Activated CD8-positive, alpha-beta memory T cell treated with anti-CD3 and anti-CD28 coated beads for 36 hours (primary cell): ENCODE data around the gene CAMKV. TPM values are rescaled to one million over a fixed set of nuclear protein-coding genes. Genes with fewer than 3 reads are reported as not detected.
"Not testable (repeated sequence)": the region's sequence is repeated elsewhere in the genome, so short reads cannot be mapped to it uniquely, and the experiment has no call there.

Source experiments
- CTCF ChIA-PET: fragments of 350-600 bp; sonication (Branson Sonifier 250); formaldehyde crosslinking; loops from one replicate; lab custom pipeline; 2021; ENCODE audit warnings: antibody characterized with exemption; lab: Charles Lee
- POLR2A ChIA-PET: fragments of 350-600 bp; sonication (Branson Sonifier 250); formaldehyde crosslinking; loops from one replicate; lab custom pipeline; 2021; ENCODE audit warnings: antibody characterized with exemption; lab: Charles Lee
- total RNA-seq, 2 experiments: library from RNA; stranded (reverse); gene quantifications; one replicate each; pipeline ENCODE4 v1.2.3, GENCODE V29; 2021

CAMKV gene
- total RNA-seq, 2 experiments from 2014 or later, result 0.96 to 1.8 TPM

- CTCF ChIA-PET, result interaction anchor here (0.7 to 2.0 kb wide), 2 partner anchors 28 to 33 kb away, joined by 3 to 7 read pairs; no protein-coding TSS in a partner anchor
- POLR2A ChIA-PET, result no interaction called here
Observed at GRCh38 chr3:49867400-49867799, 2.3 kb downstream of the CAMKV start.

GRCh38 chr3:49865198-49865784, 4.4 kb downstream of the CAMKV start:
- POLR2A ChIA-PET, result no interaction called here
- CTCF ChIA-PET, result interaction anchor here (1.0 kb wide), 1 partner anchor 9 kb away, joined by 3 read pairs; the partner anchor contains the start of gene TRAIP

- ChIA-PET POLR2A (no interaction called here), CTCF (interaction anchor here (0.7 kb wide), 1 partner anchor 28 kb away, joined by 4 read pairs; no protein-coding TSS in a partner anchor)
Observed at GRCh38 chr3:49864505-49864904, 5.2 kb downstream of the CAMKV start.

GRCh38 chr3:49859576-49860305, 10.0 kb downstream of the CAMKV start:
- ChIA-PET CTCF (no interaction called here), POLR2A (no interaction called here)

GRCh38 chr3:49856181-49857005, 13.3 kb downstream of the CAMKV start, which contains the start of gene TRAIP:
TSS of gene TRAIP (minus strand) at chr3:49856564. CDS start at chr3:49856453, 111 bp downstream.
- POLR2A ChIA-PET, result interaction anchor here (0.6 kb wide), 1 partner anchor 53 kb away, joined by 3 read pairs; the partner anchor contains the start of gene INKA1

GRCh38 chr3:49855662-49856061, 14.0 kb downstream of the CAMKV start:
- POLR2A ChIA-PET, result no interaction called here
- CTCF ChIA-PET, result interaction anchor here (1.0 to 1.8 kb wide), 3 partner anchors 17 to 74 kb away, joined by 3 to 5 read pairs (median 5); partner anchors contain the start of gene MON1A

More at GRCh38 chr3:49856181-49857005, 13.3 kb downstream of the CAMKV start, which contains the start of gene TRAIP:
- CTCF ChIA-PET, result interaction anchor here (0.8 to 1.8 kb wide), 5 partner anchors 9 to 73 kb away, joined by 3 to 5 read pairs (median 3); partner anchors contain the start of gene MON1A

- POLR2A ChIA-PET, result no interaction called here
- CTCF ChIA-PET, result interaction anchor here (2.0 kb wide), 1 partner anchor 43 kb away, joined by 9 read pairs; the partner anchor contains the start of gene INKA1
Observed at GRCh38 chr3:49845694-49846093, 24.0 kb downstream of the CAMKV start.

- ChIA-PET POLR2A (no interaction called here), CTCF (interaction anchor here (1.0 to 2.0 kb wide), 2 partner anchors 42 to 44 kb away, joined by 4 to 9 read pairs; partner anchors contain the start of gene INKA1)
Observed at GRCh38 chr3:49844464-49845183, 25.1 kb downstream of the CAMKV start.

GRCh38 chr3:49842843-49843517, 26.7 kb downstream of the CAMKV start:
- ChIA-PET POLR2A (no interaction called here), CTCF (interaction anchor here (1.0 kb wide), 1 partner anchor 18 kb away, joined by 3 read pairs; no protein-coding TSS in a partner anchor)

GRCh38 chr3:49841806-49842205, 27.9 kb downstream of the CAMKV start:
- CTCF ChIA-PET, result interaction anchor here (1.0 to 5.4 kb wide), 4 partner anchors 17 to 62 kb away, joined by 3 to 60 read pairs (median 4); partner anchors contain the start of genes INKA1, IP6K1 and MST1R
- POLR2A ChIA-PET, result no interaction called here

- POLR2A ChIA-PET, result no interaction called here
- CTCF ChIA-PET, result interaction anchor here (1.0 to 5.4 kb wide), 4 partner anchors 39 to 302 kb away, joined by 3 to 60 read pairs (median 4); partner anchors contain the start of genes INKA1, IP6K1 and MST1R
Observed at GRCh38 chr3:49841126-49841696, 28.5 kb downstream of the CAMKV start.

- ChIA-PET POLR2A (no interaction called here), CTCF (interaction anchor here (1.0 to 5.4 kb wide), 4 partner anchors 11 to 301 kb away, joined by 3 to 60 read pairs (median 5); partner anchors contain the start of gene INKA1)
Observed at GRCh38 chr3:49840388-49840787, 29.3 kb downstream of the CAMKV start.

- CTCF ChIA-PET, result interaction anchor here (0.7 to 5.4 kb wide), 28 partner anchors 9 to 1235 kb away, joined by 3 to 60 read pairs (median 4); partner anchors contain the start of genes AMIGO3, CDHR4, INKA1 and IP6K1
- POLR2A ChIA-PET, result interaction anchor here (0.6 to 2.1 kb wide), 3 partner anchors 34 to 58 kb away, joined by 3 to 8 read pairs (median 6); partner anchors contain the start of gene INKA1
Observed at GRCh38 chr3:49839193-49839809, 30.4 kb downstream of the CAMKV start.

- ChIA-PET CTCF (no interaction called here), POLR2A (interaction anchor here (0.6 to 0.9 kb wide), 2 partner anchors 24 to 1291 kb away, joined by 3 to 4 read pairs; no protein-coding TSS in a partner anchor)
Observed at GRCh38 chr3:49831341-49831740, 38.4 kb downstream of the CAMKV start.

GRCh38 chr3:49826016-49826415, 43.7 kb downstream of the CAMKV start:
- ChIA-PET POLR2A (no interaction called here), CTCF (interaction anchor here (1.1 to 2.4 kb wide), 3 partner anchors 16 to 104 kb away, joined by 3 to 7 read pairs (median 3); partner anchors contain the start of genes INKA1 and MON1A)

- POLR2A ChIA-PET, result not testable (repeated sequence)
- CTCF ChIA-PET, result interaction anchor here (2.2 kb wide), 1 partner anchor 16 kb away, joined by 6 read pairs; no protein-coding TSS in a partner anchor
Observed at GRCh38 chr3:49823131-49823530, 46.6 kb downstream of the CAMKV start.
